ENCODE data around the gene MDGA2. TPM values are rescaled to one million over a fixed set of nuclear protein-coding genes. Genes with fewer than 3 reads are reported as not detected.

MDGA2 gene
- total RNA-seq, 1 donor = not detected

GRCh38 chr14:47332939-47333338 is 342.5 kb downstream of the MDGA2 start:
- TF ChIP-seq CTCF (IDR thresholded peaks at IDR 0.05; ENCODE audit: insufficient read depth, low read depth, low read length) = no peak
- DNase-seq (ENCODE audit: low read depth) = no peak
- no peak overlapping the region for H3K4me3 ChIP-seq (ENCODE audit: low read depth, low read length)

GRCh38 chr14:47332106-47332505 is 343.3 kb downstream of the MDGA2 start:
- no peak overlapping the region for H3K4me3 ChIP-seq (ENCODE audit: low read depth, low read length)
- no peak for TF ChIP-seq CTCF (IDR thresholded peaks at IDR 0.05; ENCODE audit: insufficient read depth, low read depth, low read length)
- no peak for DNase-seq (ENCODE audit: low read depth)

- no peak for TF ChIP-seq CTCF (IDR thresholded peaks at IDR 0.05; ENCODE audit: insufficient read depth, low read depth, low read length)
- no peak overlapping the region for H3K4me3 ChIP-seq (ENCODE audit: low read depth, low read length)
- no peak for DNase-seq (ENCODE audit: low read depth)
These were observed 347.0 kb downstream of the MDGA2 start for GRCh38 chr14:47328376-47328775.

- DNase-seq (ENCODE audit: low read depth) = no peak
- TF ChIP-seq CTCF (IDR thresholded peaks at IDR 0.05; ENCODE audit: insufficient read depth, low read depth, low read length) = no peak
- no peak overlapping the region for H3K4me3 ChIP-seq (ENCODE audit: low read depth, low read length)
These were observed 348.1 kb downstream of the MDGA2 start for GRCh38 chr14:47327336-47327735.

GRCh38 chr14:47322751-47323150 is 352.7 kb downstream of the MDGA2 start:
- no peak for DNase-seq (ENCODE audit: low read depth)
- TF ChIP-seq CTCF (IDR thresholded peaks at IDR 0.05; ENCODE audit: insufficient read depth, low read depth, low read length) = no peak
- no peak overlapping the region for H3K4me3 ChIP-seq (ENCODE audit: low read depth, low read length)

- no peak for DNase-seq (ENCODE audit: low read depth)
- H3K4me3 ChIP-seq (ENCODE audit: low read depth, low read length) = no peak overlapping the region
- TF ChIP-seq CTCF (IDR thresholded peaks at IDR 0.05; ENCODE audit: insufficient read depth, low read depth, low read length) = no peak
These were observed 373.3 kb downstream of the MDGA2 start for GRCh38 chr14:47302121-47302520.

GRCh38 chr14:47300796-47301195 is 374.6 kb downstream of the MDGA2 start:
- TF ChIP-seq CTCF (IDR thresholded peaks at IDR 0.05; ENCODE audit: insufficient read depth, low read depth, low read length) = no peak
- no peak for DNase-seq (ENCODE audit: low read depth)

More at GRCh38 chr14:47300796-47301195, 374.6 kb downstream of the MDGA2 start:
- no peak overlapping the region for H3K4me3 ChIP-seq (ENCODE audit: low read depth, low read length)
